GM12878 (cell line): Measurements from ENCODE around the gene ACTG1. TPM values are rescaled to one million over a fixed set of nuclear protein-coding genes. Genes with fewer than 3 reads are reported as not detected.

Experiments used
- ASH2L ChIP-seq: fragments of 300-600, 200-600 bp; sonication (generic); IDR thresholded peaks from 2 replicates; pipeline ENCODE4 v1.6.1; 2017; ENCODE audit warnings: low read depth, mild to moderate bottlenecking, borderline replicate concordance
- CBFB ChIP-seq: IDR thresholded peaks from 2 replicates; pipeline ENCODE4 v1.6.1; 2016; ENCODE audit warnings: antibody characterized with exemption, low read depth
- EED ChIP-seq: sonication (generic); IDR thresholded peaks from 2 replicates; pipeline ENCODE4 v1.6.1; 2016; ENCODE audit warnings: antibody characterized with exemption, low read depth
- HCFC1 ChIP-seq: fragments of 150-350 bp; IDR thresholded peaks from 2 replicates; pipeline ENCODE4 v1.6.1; 2014; ENCODE audit warnings: low read length
- JUND ChIP-seq: IDR thresholded peaks from 2 replicates; pipeline ENCODE4 v1.6.1; 2012; ENCODE audit warnings: low read depth, mild to moderate bottlenecking, low read length, improper control_type of control experiment, moderate library complexity
- MEF2B ChIP-seq: fragments of 450-650 bp; IDR thresholded peaks from 2 replicates; pipeline ENCODE4 v1.6.1; 2018; ENCODE audit warnings: mild to moderate bottlenecking, moderate library complexity; ENCODE audit not compliant: partially characterized antibody, poor library complexity, severe bottlenecking
- NFXL1 ChIP-seq: fragments of 450-650 bp; IDR thresholded peaks from 2 replicates; pipeline ENCODE4 v1.6.1; 2017; ENCODE audit warnings: antibody characterized with exemption, mild to moderate bottlenecking, borderline replicate concordance
- NR2C2 ChIP-seq: IDR thresholded peaks from 2 replicates; pipeline ENCODE4 v1.6.1; 2011; ENCODE audit warnings: borderline replicate concordance, low read depth; ENCODE audit not compliant: control insufficient read depth, insufficient read length
- POLR2AphosphoS2 ChIP-seq: IDR thresholded peaks from 2 replicates; pipeline ENCODE4 v1.6.1; 2011; ENCODE audit warnings: low read depth, mild to moderate bottlenecking, low read length, improper control_type of control experiment, moderate library complexity
- POLR2AphosphoS5 ChIP-seq: IDR thresholded peaks from 2 replicates; pipeline ENCODE4 v1.6.1; 2011; ENCODE audit warnings: mild to moderate bottlenecking, low read length, inconsistent platforms
- RBBP5 ChIP-seq: fragments of 200-600 bp; sonication (generic); conservative IDR thresholded peaks from 2 replicates; pipeline ENCODE4 v1.6.1; 2016
- SMC3 ChIP-seq: IDR thresholded peaks from 2 replicates; pipeline ENCODE4 v1.6.1; 2011; ENCODE audit warnings: low read length, improper control_type of control experiment, borderline replicate concordance
- SREBF1 ChIP-seq: IDR thresholded peaks from 2 replicates; pipeline ENCODE4 v1.6.1; 2012; ENCODE audit warnings: mild to moderate bottlenecking, low read length
- polyA plus RNA-seq, 11 experiments: library from polyadenylated mRNA; depleted of rRNA in 4 of 11; unstranded in 6 of 11; stranded (reverse) in 5 of 11; fragments of >200 nt; fragmentation: Nextera tagmentation in 4 of 11; fragmentation: Illumina TruSeq in 1 of 11; extraction: Ambion mirVana in 4 of 11; extraction: Trizol in 1 of 11; gene quantifications; 1 replicate in 1 of 11; 2 replicates in 10 of 11; pipeline versions ENCODE4 v1.2.1 to v1.2.3, GENCODE V29; 2011 to 2016; ENCODE audit warnings: inconsistent platforms in 2 of 11, missing spikeins in 2 of 11, low read depth in 1 of 11
- total RNA-seq, 4 experiments: library from RNA; depleted of rRNA in 3 of 4; stranded (reverse); fragments of >200 nt in 3 of 4; fragmentation: Illumina TruSeq in 1 of 4; extraction: Trizol in 1 of 4; gene quantifications; 2 replicates each; pipeline versions ENCODE4 v1.2.1 to v1.2.3, GENCODE V29; 2013 to 2021
- TF ChIP-seq, protein P1 (sequence below): fragments of 450-650 bp; IDR thresholded peaks from 2 replicates; pipeline ENCODE4 v1.6.1; 2018; ENCODE audit warnings: borderline replicate concordance, mild to moderate bottlenecking; ENCODE audit not compliant: partially characterized antibody
- TF ChIP-seq, protein P2 (sequence below): fragments of 450-650 bp; IDR thresholded peaks from 2 replicates; pipeline ENCODE4 v1.6.1; 2017; ENCODE audit warnings: mild to moderate bottlenecking, moderate library complexity
- TF ChIP-seq, protein P3 (sequence below): fragments of 450-650 bp; IDR thresholded peaks from 2 replicates; pipeline ENCODE4 v1.6.1; 2017; ENCODE audit warnings: mild to moderate bottlenecking, low read depth, inconsistent platforms; ENCODE audit not compliant: poor library complexity, severe bottlenecking
- TF ChIP-seq, protein P4 (sequence below): fragments of 450-650 bp; formaldehyde crosslinking; IDR thresholded peaks from 2 replicates; pipeline ENCODE4 v1.4.0; 2022; ENCODE audit warnings: mild to moderate bottlenecking, moderate library complexity

The ACTG1 gene
- total and polyA plus RNA-seq, 10 of the 15 experiments (the other 5 are each of a cell fraction or from before 2014, with no cell fraction given), result 810 to 6,105 (median 3,650) TPM

DNA sequence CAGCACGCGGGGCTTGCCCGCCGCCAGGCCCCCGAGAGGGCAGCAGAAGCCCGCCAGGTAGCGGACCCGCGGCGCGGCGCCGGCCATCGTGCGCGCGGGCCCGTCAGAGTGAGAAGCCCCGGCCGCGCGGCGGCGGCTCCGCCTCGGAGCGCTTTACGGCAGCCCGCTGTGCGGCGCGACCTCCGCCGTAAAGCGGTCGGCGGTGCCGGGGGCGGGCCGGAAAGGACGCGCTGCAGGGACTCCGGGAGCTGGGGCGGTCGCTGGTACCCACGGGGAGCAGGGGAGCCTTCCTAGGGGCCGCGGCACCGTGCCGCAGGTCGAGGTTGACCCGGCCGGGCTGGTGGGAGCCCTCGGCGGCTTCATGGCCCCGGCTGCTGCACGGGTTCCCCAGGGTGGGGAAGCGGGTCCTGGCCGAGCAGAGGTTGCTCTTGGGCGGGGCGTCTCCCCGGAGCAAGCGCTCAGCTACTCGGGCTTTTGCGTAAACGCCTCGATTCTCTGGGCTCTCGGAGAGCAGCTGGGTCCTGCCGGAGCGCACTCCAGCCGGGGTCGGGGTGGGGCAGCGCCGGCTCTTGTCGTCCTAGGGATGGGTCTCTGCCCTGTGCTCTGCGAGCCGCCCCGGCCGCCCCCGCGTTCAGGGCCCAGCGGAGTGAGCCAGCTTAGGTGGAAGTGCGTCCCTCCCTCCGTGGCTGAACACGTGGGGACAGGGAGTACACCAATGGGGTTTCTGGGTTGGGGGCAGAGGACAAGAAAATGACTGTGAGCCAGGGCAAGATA, 39.8 kb upstream of the ACTG1 start, which contains the start of gene FAAP100 (continued):
- TF ChIP-seq NR2C2, result no peak
- no peak for TF ChIP-seq NFXL1
- TF ChIP-seq, protein P1, sequence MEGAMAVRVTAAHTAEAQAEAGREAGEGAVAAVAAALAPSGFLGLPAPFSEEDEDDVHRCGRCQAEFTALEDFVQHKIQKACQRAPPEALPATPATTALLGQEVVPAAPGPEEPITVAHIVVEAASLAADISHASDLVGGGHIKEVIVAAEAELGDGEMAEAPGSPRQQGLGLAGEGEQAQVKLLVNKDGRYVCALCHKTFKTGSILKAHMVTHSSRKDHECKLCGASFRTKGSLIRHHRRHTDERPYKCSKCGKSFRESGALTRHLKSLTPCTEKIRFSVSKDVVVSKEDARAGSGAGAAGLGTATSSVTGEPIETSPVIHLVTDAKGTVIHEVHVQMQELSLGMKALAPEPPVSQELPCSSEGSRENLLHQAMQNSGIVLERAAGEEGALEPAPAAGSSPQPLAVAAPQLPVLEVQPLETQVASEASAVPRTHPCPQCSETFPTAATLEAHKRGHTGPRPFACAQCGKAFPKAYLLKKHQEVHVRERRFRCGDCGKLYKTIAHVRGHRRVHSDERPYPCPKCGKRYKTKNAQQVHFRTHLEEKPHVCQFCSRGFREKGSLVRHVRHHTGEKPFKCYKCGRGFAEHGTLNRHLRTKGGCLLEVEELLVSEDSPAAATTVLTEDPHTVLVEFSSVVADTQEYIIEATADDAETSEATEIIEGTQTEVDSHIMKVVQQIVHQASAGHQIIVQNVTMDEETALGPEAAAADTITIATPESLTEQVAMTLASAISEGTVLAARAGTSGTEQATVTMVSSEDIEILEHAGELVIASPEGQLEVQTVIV, result peak; percentile 98
- TF ChIP-seq POLR2AphosphoS2, result peak; percentile 63; the same call in 1 of the 2 replicates
- TF ChIP-seq ASH2L, result 0 out of 2 replicates have a peak, but pooled peaks have one; percentile 26
- TF ChIP-seq POLR2AphosphoS5, result peak; percentile 69; the same call in 1 of the 2 replicates
- TF ChIP-seq HCFC1, result peak; percentile 45; the same call in 1 of the 2 replicates
- no peak for TF ChIP-seq SMC3
- no peak for TF ChIP-seq EED
- TF ChIP-seq, protein P2, sequence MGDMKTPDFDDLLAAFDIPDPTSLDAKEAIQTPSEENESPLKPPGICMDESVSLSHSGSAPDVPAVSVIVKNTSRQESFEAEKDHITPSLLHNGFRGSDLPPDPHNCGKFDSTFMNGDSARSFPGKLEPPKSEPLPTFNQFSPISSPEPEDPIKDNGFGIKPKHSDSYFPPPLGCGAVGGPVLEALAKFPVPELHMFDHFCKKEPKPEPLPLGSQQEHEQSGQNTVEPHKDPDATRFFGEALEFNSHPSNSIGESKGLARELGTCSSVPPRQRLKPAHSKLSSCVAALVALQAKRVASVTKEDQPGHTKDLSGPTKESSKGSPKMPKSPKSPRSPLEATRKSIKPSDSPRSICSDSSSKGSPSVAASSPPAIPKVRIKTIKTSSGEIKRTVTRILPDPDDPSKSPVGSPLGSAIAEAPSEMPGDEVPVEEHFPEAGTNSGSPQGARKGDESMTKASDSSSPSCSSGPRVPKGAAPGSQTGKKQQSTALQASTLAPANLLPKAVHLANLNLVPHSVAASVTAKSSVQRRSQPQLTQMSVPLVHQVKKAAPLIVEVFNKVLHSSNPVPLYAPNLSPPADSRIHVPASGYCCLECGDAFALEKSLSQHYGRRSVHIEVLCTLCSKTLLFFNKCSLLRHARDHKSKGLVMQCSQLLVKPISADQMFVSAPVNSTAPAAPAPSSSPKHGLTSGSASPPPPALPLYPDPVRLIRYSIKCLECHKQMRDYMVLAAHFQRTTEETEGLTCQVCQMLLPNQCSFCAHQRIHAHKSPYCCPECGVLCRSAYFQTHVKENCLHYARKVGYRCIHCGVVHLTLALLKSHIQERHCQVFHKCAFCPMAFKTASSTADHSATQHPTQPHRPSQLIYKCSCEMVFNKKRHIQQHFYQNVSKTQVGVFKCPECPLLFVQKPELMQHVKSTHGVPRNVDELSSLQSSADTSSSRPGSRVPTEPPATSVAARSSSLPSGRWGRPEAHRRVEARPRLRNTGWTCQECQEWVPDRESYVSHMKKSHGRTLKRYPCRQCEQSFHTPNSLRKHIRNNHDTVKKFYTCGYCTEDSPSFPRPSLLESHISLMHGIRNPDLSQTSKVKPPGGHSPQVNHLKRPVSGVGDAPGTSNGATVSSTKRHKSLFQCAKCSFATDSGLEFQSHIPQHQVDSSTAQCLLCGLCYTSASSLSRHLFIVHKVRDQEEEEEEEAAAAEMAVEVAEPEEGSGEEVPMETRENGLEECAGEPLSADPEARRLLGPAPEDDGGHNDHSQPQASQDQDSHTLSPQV, result no peak
- TF ChIP-seq CBFB, result 0 out of 2 replicates have a peak, but pooled peaks have one; percentile 24
- TF ChIP-seq, protein P3, sequence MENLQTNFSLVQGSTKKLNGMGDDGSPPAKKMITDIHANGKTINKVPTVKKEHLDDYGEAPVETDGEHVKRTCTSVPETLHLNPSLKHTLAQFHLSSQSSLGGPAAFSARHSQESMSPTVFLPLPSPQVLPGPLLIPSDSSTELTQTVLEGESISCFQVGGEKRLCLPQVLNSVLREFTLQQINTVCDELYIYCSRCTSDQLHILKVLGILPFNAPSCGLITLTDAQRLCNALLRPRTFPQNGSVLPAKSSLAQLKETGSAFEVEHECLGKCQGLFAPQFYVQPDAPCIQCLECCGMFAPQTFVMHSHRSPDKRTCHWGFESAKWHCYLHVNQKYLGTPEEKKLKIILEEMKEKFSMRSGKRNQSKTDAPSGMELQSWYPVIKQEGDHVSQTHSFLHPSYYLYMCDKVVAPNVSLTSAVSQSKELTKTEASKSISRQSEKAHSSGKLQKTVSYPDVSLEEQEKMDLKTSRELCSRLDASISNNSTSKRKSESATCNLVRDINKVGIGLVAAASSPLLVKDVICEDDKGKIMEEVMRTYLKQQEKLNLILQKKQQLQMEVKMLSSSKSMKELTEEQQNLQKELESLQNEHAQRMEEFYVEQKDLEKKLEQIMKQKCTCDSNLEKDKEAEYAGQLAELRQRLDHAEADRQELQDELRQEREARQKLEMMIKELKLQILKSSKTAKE, result no peak
- TF ChIP-seq MEF2B, result no peak
- TF ChIP-seq, protein P4, sequence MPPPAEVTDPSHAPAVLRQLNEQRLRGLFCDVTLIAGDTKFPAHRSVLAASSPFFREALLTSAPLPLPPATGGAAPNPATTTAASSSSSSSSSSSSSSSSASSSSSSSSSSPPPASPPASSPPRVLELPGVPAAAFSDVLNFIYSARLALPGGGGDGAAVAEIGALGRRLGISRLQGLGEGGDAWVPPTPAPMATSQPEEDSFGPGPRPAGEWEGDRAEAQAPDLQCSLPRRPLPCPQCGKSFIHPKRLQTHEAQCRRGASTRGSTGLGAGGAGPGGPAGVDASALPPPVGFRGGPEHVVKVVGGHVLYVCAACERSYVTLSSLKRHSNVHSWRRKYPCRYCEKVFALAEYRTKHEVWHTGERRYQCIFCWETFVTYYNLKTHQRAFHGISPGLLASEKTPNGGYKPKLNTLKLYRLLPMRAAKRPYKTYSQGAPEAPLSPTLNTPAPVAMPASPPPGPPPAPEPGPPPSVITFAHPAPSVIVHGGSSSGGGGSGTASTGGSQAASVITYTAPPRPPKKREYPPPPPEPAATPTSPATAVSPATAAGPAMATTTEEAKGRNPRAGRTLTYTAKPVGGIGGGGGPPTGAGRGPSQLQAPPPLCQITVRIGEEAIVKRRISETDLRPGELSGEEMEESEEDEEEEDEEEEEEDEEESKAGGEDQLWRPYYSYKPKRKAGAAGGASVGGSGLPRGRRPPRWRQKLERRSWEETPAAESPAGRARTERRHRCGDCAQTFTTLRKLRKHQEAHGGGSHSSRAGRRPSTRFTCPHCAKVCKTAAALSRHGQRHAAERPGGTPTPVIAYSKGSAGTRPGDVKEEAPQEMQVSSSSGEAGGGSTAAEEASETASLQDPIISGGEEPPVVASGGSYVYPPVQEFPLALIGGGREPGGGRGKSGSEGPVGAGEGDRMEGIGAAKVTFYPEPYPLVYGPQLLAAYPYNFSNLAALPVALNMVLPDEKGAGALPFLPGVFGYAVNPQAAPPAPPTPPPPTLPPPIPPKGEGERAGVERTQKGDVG (CRISPR knock-in tag), result no peak
- no peak for TF ChIP-seq JUND
- no peak for TF ChIP-seq SREBF1
- no peak for TF ChIP-seq RBBP5
